Stimulated activated CD8-positive, alpha-beta memory T cell treated with anti-CD3 and anti-CD28 coated beads, Interleukin-2, amount 100 ng/mL, for 1 hour (primary cell): ENCODE data around the gene MT1X.

ENCODE experiments used
- DNase-seq, 2 donors: peaks; one replicate each; pipeline ENCODE4 v3.0.0-alpha.2; 2020; ENCODE audit warnings: low read depth in 2 of 2

The MT1X gene

GRCh38 chr16:56681939-56682702 lies at the start of gene MT1X:
Gene MT1X, plus strand, starts transcription at chr16:56682470. Its CDS starts 71 bp downstream, at chr16:56682541.
- peak; percentile 68 to 79 for DNase-seq

- no peak for DNase-seq
Measured at GRCh38 chr16:56632848-56633365, 49.4 kb upstream of the MT1X start.

- DNase-seq: no peak
Measured at GRCh38 chr16:56633535-56633934, 48.7 kb upstream of the MT1X start.

GRCh38 chr16:56634715-56635440 lies 47.4 kb upstream of the MT1X start:
- no peak for DNase-seq

- no peak for DNase-seq
Measured at GRCh38 chr16:56635441-56635967, 46.8 kb upstream of the MT1X start.

GRCh38 chr16:56636616-56637413 lies 45.5 kb upstream of the MT1X start:
- DNase-seq: no peak

- DNase-seq: no peak
Measured at GRCh38 chr16:56637814-56638750, 44.2 kb upstream of the MT1X start, which contains the start of gene MT1A. Gene MT1A, plus strand, starts transcription at chr16:56638666. Its CDS starts 73 bp downstream, at chr16:56638739.

GRCh38 chr16:56639045-56639444 lies 43.2 kb upstream of the MT1X start:
- no peak for DNase-seq

GRCh38 chr16:56640076-56640475 lies 42.2 kb upstream of the MT1X start:
- DNase-seq: no peak

GRCh38 chr16:56641166-56641565 lies 41.1 kb upstream of the MT1X start:
- no peak for DNase-seq

GRCh38 chr16:56643080-56643778 lies 39.0 kb upstream of the MT1X start:
- peak; percentile 46 to 56 for DNase-seq

- DNase-seq: no peak
Measured at GRCh38 chr16:56643833-56644232, 38.4 kb upstream of the MT1X start.

- DNase-seq: no peak
Measured at GRCh38 chr16:56645311-56645710, 37.0 kb upstream of the MT1X start.

- DNase-seq: no peak
Measured at GRCh38 chr16:56645838-56646237, 36.4 kb upstream of the MT1X start.

GRCh38 chr16:56647641-56648431 lies 34.4 kb upstream of the MT1X start:
- no peak for DNase-seq

- DNase-seq: no peak
Measured at GRCh38 chr16:56649271-56649670, 33.0 kb upstream of the MT1X start.

GRCh38 chr16:56649820-56650219 lies 32.5 kb upstream of the MT1X start:
- no peak for DNase-seq

- DNase-seq: no peak
Measured at GRCh38 chr16:56651586-56651985, 30.7 kb upstream of the MT1X start, which contains the start of gene MT1B. Gene MT1B, plus strand, starts transcription at chr16:56651886. Its CDS starts 68 bp downstream, at chr16:56651954.

GRCh38 chr16:56652600-56652999 lies 29.7 kb upstream of the MT1X start:
- no peak for DNase-seq
